Colon (tissue), 2 donors: ENCODE results near the gene HMGXB3.

Experiments used
- FAIRE-seq: peaks from 2 replicates; lab custom pipeline; 2012; peaks lifted over from hg19 to GRCh38; lab: Jason Lieb, UNC
- donor health status: control.
- donor health status: control.

The HMGXB3 gene

DNA sequence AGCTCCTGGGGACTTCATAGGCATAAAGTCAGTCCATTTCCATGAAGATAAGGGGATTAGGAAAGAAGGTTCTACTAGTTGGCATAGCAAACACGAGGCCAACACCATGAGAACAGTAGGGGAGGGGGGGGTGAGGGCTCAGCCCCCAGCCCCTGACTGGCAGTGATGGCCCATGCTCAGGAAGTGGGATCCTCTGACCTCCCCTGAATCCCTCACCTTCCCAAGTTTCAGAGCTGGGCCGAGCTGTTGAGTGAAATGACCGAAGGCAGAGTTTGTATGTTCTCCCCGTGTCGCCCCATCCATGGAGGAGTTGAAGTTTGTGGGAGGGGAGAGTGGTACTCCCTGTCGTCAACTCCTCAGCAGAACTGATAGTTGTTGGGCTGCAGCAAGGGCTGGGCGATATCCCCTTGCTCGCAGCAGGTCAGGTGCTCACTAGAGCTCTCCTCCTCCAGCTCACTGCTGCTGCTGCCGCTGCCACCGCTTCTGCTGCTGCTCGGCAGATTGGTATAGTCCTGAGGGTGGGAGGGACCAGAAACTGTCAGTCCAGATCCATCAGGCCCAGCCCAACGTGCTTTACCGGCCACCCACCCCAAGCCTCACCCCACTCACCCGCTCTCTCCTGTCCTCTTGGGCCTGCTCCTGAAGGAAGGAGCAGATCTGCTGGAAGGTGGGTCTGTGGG, 53.3 kb downstream of the HMGXB3 start:
- no peak for FAIRE-seq

DNA sequence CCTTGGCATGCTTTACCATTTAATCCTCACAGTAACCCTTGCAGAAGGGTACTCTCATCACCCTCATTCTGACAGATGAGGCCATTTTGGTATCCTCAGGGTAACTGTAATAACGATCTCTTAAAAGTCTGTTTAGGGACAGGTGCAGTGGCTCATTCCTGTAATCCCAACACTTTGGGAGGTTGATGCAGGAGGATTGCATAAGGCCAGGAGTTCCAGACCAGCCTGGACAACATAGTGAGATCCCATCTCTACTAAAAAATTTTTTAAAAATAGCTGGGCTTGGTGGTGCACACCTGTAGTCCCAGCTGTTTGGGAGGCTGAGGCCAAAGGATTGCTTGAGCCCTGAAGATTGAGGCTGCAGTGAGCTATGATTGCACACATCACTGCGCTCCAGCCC, 54.0 kb downstream of the HMGXB3 start:
- no peak for FAIRE-seq

DNA sequence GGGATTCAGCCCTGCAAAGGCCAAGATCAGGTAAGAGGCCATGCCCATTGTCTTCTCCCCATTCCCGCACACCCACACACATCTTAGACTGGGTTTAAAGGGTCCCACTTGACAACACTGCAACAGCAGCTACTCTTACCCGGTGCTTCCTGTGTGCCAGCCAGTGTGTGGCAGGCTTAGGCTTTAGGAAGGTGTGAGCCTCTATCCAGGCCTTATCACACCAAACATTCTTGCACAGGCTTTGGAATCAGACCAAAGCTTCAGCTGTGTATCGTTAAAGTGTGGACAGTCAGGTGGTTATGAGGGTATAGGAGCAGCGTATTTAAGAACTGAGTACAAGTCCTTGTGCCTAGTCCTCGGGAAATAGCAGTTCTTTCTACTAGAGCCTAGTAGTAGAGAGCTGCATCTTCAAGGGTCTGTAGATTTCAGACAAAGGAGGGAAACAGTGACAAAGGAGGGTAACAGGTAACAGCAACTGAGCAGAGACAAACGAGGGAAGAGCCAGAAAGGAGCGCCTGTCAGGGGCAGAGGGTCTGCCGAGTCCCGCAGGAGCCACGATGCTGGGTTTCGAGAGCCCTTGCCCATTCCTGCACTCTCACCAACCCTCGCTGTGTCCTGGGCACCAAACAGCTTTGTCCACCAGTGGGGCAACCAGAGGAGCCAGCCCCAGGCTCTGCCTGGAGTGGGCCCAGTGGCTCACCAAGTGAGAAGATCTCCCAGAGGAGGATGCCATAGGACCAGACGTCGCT, 55.0 kb downstream of the HMGXB3 start:
- no peak for FAIRE-seq

DNA sequence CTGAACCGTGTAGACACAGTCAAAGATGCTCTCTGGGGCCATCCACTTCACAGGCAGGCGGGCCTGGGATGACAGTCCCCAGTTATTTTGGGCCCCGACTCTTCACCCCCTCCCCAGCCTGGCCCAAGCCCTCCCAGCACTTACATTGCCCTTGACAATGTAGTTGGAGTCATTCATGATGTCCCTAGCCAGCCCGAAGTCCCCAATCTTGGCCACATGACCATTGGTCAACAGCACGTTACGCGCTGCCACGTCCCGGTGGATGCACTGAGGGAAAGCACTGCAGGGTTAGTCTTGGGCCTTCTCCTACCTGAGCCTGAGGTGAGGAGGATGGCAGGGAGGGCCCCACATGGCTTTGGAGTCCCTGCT, 55.5 kb downstream of the HMGXB3 start:
- no peak for FAIRE-seq

DNA sequence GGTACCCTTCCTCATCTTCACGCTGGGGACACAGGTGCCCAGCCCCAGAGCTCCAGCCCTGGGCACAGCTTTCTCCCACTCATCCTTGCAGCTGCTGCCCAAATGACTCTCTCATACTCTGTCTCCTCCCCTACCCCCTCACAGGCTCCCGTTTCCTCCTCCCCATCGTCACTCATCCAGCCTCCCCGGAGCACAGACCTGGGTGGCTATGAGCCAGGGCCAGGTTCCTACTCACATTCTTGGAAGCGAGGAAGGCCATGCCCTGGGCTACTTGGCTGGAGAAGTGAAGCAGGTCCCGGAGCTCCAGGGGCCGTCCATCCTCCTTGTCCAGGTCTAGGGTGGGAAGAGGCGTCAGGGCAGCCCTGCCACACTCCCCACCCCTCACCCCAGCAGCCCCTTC, 56.5 kb downstream of the HMGXB3 start:
- no peak for FAIRE-seq

DNA sequence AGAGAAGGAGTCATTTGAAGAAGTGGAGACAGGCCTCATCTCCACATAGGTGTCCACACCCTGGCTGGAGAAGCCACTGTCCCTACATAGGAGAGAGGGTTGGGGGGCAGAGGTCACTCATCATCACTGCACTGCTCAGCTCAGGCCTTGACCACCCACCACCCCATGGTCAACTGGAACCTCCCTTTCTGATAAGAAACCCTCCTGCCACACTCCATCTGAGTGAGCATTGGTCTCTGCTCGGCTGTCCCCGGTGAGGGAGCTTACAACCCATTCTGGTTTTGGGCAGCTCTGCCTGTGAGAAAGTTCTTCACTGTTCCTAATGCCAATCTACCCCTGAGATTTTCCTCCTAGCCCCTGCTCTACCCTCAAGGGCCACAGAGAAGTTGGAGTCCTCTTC, 57.0 kb downstream of the HMGXB3 start:
- no peak for FAIRE-seq

DNA sequence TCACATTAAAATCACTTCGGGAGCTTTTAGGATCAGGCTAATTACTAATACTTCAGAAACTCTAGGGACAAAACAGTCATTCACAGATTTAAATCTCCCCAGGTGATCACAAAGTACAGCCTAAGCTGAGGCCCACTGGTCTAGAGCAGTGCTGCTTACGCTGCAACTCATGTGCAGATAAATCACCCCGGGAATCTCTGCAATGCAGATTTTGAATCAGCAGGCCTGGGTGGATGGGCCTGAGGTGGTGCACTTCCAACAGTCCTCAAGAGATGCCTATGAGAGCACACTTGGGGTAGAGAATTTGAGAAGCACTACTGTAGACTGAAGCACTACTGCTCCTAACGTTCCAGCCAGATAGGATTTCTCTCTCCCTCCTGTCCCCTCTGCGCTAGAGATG, 57.5 kb downstream of the HMGXB3 start:
- no peak for FAIRE-seq

DNA sequence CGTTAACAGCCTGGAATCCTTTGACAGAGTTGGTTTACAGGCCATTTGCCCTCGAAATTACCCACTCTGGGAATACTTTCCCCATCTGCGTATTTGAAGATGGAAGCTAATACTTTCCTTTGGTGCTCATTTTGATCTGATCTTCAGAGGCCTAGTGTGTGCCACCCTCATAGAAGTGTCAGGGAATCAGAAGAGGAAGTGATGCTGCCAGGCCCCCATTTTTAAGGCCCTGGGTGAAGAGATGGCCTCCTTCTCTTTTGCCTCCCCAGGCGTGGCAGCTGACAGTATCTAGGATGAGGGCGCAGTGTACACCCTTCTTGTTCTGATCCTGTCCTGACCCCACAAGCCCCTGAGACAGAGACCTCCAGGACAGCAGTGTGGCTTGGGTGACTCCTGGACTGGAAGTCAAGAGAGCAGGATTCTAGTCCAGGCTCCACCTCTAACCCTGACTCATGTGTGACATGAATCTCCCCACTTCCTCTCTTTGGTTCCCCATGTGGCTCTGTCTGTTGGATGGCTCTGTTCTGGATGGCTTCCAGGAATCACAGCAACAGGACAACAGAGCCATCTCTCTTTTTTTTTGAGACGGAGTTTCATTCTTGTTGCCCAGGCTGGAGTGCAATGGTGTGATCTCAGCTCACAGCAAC, 58.1 kb downstream of the HMGXB3 start:
- no peak for FAIRE-seq

DNA sequence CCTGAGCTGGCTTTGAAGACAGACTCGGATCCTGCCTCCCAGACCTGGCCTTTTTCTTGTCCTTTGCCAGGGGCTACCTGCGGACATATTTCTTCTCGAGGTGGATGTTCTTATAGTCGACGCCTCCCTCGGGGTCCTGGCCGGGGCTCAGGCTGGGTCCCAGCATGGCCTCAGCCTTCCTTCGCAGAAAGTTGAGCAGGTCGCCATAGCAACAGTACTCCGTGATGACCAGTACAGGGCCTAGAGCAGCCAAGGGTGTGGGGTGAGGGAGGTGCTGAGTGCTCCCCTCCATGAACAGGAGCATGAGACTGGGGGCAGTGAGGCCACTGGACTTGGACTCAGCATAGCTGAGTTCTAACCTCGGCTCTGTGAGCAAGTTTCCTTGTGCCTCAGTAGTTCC, 59.1 kb downstream of the HMGXB3 start:
- FAIRE-seq: no peak

DNA sequence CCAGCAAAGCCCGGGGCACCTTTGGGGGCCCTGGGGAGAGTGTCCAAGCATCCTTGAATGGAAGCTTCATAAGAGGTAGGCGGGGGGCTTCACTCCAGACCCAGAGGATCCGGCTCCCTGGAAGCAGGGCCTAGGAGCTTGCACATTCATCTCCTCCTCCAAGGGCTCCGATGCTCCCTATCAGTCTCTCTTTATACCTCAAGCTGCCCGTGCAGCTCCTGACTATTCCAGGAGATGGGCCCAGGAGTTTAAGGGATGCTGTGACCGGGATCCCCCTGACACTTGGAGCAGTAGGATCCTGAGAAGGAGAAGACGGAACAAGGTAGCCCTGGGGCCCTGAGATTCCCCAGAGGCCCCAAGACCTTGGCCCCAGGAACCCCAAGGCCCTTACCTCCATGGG, 59.9 kb downstream of the HMGXB3 start:
- FAIRE-seq: no peak

DNA sequence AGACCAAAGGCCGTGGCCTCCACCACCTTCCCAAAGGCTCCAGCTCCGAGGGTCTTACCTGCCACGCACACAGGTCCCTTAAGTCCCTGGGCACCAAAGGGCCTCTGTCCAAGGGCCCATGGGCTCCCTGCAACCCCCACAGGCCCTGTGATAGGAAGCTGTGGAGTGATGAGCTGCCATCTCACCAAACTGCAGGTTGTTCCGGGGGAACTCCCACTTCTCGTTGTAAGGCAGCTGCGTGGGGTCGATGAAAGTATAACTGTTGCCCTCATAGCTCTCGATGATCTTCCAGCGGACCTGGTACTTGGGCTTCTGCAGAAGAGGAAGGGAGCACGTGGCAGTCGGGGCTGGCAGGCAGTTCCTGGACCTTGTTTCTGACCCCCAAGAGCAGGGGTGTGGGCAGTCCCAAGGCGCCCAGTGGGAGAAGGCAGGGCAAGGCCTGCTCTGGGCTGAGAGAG, 61.0 kb downstream of the HMGXB3 start:
- no peak for FAIRE-seq

DNA sequence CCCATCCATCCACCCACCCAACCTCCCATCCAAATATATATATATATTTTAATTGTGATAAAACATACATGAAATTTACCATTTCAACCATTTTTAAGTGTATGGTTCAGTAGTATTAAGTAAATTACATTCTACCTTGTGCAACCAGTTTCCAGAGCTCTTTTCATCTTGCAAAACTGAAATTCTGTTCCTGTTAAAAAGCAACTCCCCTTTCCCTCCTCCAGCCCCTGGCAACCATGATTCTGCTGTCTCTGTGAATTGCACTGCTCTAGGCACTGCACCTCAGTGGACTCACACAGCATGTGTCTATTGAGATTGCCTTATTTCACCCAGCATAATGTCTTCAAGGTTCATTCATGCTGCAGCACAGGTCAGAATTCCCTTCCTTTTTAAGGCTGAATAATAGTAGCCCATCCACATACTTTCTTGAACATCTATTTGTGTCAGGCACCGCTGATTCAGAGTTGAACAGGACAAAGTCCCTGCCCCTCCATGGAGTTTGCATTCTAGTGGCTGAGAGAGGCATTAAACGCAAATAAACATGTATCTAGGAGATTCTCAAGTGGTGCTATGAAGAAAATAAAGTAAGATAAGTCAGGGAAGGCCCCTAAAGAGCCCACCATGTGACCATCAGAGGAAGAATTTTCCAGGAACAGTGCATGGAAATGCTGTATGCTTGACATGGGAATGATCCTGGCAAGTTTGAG, 61.8 kb downstream of the HMGXB3 start:
- FAIRE-seq: no peak

DNA sequence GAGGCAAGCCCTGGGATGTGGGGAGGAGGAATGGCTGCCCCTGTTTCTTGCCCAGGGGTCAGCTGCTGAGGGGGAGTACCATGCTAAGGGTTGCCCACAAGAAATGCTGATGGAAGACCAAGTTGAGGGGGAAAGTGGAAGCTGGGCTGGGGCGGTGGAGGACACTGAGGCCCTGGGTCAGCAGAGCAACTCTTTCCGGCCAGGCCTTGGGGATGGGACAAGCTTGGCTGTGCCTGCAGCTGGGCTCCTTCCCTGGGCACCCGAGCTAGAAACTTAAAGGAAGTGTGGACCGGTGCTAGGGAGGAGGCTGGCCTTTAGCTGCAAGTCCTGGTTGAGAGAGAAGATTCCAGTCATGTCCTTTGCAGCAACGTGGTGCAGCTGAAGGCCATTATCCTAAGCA, 63.1 kb downstream of the HMGXB3 start:
- FAIRE-seq: no peak

DNA sequence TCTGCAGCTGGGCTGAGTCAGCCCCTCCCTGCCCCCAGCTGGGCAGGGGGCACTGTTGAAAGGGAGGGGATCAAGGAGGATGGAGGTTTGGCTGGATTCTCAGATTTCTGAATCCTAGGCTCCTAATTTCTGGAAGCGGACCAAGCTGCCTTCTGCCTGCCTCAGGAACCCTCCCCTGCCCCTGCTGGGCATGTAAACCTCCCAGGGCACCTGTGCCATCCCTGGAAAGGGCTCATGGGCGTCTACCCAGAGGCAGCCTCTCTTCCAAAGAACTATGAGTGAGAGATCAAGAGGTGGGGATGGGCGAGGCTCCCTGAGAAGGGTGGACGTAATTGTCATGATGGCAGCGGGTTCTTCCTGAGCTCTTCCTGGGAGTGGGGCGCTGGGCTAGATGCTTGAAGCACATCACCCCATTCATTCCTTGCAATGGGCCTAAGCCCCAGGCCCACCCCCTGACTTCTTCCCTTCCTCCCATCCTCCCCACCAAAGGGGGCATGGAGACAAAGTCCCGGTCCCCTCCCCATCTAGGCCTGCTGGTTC, 64.2 kb downstream of the HMGXB3 start:
- FAIRE-seq: no peak

DNA sequence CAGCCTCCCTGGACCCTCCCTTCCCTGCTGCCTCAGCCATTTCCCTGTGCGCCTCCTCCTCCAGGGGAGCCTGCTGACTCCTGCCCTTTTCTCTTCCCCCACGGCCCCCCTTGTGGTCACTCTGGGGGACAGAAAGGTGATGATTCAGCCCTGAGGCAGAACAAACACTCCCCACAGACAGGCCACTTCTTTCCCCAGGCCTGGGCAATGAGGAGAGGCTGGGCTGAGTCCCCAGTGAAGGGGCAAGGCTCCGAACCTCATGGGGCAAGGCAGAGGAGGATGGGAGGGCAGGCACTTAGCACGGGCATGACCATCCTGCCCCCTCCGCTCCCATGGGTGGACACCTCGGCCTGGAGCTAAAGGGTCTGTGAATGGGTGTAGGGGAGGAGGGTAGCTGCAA, 64.8 kb downstream of the HMGXB3 start:
- FAIRE-seq: no peak

DNA sequence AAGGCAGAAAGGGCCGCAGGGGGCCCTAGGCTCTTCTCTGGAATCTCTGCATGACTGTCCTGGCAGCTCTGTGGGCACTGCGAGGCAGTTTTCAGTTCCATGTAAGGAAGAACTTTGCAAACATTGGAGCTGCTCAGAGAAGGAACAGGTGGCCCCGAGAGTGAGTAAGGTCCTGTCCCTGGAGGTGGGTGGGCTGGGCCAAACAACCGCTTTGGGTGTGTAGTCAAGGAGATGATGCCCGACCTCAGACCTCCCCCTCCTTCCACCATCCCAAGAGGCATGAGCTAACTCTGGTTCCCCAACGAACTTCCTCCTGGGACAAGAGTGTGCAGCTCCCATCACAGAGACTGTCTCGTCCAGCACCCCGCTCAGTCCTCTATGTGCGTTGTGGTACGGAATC, 65.3 kb downstream of the HMGXB3 start:
- no peak for FAIRE-seq

DNA sequence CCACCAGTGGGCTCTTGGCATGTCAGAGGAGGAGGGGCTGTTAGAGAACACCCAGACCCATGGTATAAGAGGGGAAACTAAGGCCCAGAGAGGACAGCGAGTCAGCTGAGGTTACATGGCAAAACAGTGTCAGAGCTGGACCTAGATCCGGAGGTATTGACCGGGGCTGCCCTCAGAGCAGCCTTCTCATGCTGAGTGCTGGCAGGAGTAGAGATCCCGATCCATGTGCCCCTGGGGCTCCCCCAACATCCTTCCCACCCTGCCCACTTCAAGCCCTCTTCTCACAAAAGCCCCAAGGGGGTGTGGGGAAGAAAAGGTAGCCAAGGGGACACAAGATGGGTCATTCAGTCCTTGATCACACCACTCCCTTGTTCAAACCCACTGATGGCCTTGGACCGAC, 65.9 kb downstream of the HMGXB3 start:
- FAIRE-seq: no peak

DNA sequence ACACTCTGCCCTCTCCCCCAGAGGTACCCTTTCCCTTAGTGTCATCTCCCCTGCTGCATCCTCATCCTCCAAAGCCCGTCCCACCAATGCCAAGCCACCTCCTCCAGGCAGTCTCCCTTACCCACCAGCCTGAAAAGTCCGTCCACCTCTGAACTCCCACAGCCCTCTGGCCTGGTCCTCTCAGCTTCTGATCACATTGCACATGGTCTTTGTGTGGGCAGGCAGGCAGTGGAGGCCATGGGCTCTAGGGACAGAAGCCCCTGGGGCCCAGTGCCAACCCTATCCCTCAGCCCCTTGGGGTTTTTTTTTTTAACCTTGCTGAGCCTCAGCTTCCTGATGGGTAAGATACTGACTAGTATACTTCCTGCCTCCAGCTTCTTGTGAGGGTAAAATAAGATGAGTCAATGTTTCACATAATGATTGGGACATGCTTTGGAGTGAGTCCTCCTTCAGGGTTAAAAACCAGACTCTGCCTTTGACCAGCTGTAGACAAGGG, 66.4 kb downstream of the HMGXB3 start:
- FAIRE-seq: no peak

DNA sequence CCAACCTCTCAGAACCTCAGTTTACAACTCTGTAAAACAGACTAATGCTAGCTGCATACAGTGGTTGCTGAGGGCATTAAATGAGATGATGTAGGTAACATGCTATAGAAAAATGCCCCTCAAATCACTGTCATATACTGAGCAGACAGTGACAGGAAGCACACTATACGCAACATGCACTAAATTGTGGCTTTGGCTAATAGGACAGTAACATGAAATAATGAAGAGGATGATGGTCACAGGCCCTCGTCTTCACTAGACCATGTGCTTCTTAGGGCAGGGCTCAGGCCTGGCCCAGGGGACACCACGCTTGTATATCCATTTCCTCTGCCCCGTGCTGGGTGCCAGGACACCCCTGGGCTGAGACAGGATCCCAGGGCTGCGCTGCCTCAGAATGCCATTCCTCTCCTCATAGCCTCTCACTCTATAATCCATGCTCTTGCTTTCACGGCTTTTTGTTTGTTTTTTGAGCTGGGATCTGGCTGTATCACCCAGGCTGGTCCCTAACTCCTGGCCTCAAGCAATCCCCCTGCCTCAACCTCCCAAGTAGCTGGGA, 66.9 kb downstream of the HMGXB3 start:
- no peak for FAIRE-seq

DNA sequence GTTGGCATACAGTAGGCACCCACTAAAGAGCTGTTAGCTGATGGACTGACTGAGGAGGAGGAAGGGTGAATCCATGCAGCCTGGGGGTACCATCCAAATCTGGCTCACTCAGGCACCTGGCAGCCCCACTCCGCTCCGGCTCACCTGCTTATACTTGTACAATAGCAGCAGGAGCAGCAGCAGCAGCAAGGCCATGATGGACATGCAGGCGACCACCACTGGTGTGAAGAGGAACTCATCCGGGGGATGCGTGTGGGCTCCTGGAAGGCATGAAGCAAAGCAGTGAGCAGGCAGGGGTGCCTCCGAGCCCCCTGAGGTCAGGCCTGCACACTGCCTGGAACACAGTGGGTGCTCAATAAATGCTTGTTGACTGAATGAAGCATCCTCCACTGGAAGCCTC, 67.5 kb downstream of the HMGXB3 start:
- FAIRE-seq: no peak

DNA sequence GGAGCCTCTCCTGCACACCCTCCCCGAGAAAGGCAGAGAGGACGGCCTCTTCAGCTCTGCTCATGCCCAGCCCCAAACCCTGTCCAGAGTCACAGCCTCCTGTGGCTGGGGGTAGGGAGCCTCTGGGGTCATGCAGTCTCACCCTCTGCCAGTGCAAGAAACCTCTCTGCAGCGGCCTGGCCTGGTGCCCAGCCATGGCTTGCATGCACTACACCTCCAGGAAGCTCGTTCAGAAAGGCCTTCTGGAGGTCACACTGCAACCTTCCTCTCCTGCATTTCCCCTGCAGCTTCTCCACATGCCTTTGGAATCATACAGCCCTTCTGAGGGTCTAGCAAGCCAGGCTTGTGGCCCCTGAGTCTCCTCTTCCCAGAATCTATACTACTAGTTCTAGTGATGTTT, 67.9 kb downstream of the HMGXB3 start:
- FAIRE-seq: no peak
